ENCODE results near the gene ADAMTS8. TPM values are rescaled to one million over a fixed set of nuclear protein-coding genes. Genes with fewer than 3 reads are reported as not detected.

The ADAMTS8 gene
- 5.6 TPM for polyA plus RNA-seq (2013, experiment 1 of 2)
- polyA plus RNA-seq (2013, experiment 2 of 2): 4.5 TPM

- H3K27me3 ChIP-seq (ENCODE audit: insufficient read depth, low read length): peaks cover 52% of the 10 kb centered on the region
Observed at GRCh38 chr11:130428316-130429119, at the start of gene ADAMTS8. Gene ADAMTS8 (minus strand): TSS chr11:130428609. CDS start chr11:130428286, 323 bp downstream.

GRCh38 chr11:130477586-130478203, 49.3 kb upstream of the ADAMTS8 start:
- 91% methylated on average over 6 of the region's 6 CpGs for WGBS
- H3K9ac ChIP-seq (ENCODE audit: low read depth, low read length): no peak overlapping the region
- no peaks in the 10 kb centered on the region for H3K36me3 ChIP-seq (ENCODE audit: insufficient read depth, low read length)
- H3K27me3 ChIP-seq (ENCODE audit: insufficient read depth, low read length): no peaks in the 10 kb centered on the region
- no peak overlapping the region for H3K4me3 ChIP-seq (ENCODE audit: low read length)
- no peaks in the 10 kb centered on the region for H3K9me3 ChIP-seq (ENCODE audit: insufficient read depth, low read depth, low read length)
- H3K4me1 ChIP-seq (ENCODE audit: insufficient read depth, low read length): peaks cover 13% of the 10 kb centered on the region; the same call in 1 of the 2 replicates
- no peak overlapping the region for H3K27ac ChIP-seq (ENCODE audit: low read depth, low read length)

More at GRCh38 chr11:130428316-130429119, at the start of gene ADAMTS8:
- Histone ChIP-seq H3K9ac (ENCODE audit: low read depth, low read length) (peak within 1 kb of the TSS; percentile 62), H3K36me3 (ENCODE audit: insufficient read depth, low read length) (no peaks in the 10 kb centered on the region), H3K4me1 (ENCODE audit: insufficient read depth, low read length) (0 out of 2 replicates have a peak, but pooled peaks cover 5% of the 10 kb centered on the region), H3K9me3 (ENCODE audit: insufficient read depth, low read depth, low read length) (no peaks in the 10 kb centered on the region), H3K4me3 (ENCODE audit: low read length) (peak within 1 kb of the TSS; percentile 56), H3K27ac (ENCODE audit: low read depth, low read length) (no peak within 1 kb of the TSS)
- 3% methylated on average over 62 of the region's 64 CpGs for whole genome bisulfite sequencing

GRCh38 chr11:130476922-130477491, 48.6 kb upstream of the ADAMTS8 start:
- 89% methylated on average over 16 of the region's 16 CpGs for WGBS
- Histone ChIP-seq H3K9ac (ENCODE audit: low read depth, low read length) (no peak overlapping the region), H3K27ac (ENCODE audit: low read depth, low read length) (no peak overlapping the region)

GRCh38 chr11:130476200-130476921, 48.0 kb upstream of the ADAMTS8 start:
- Histone ChIP-seq H3K4me3 (ENCODE audit: low read length) (no peak overlapping the region), H3K9ac (ENCODE audit: low read depth, low read length) (no peak overlapping the region), H3K27ac (ENCODE audit: low read depth, low read length) (no peak overlapping the region), H3K36me3 (ENCODE audit: insufficient read depth, low read length) (no peaks in the 10 kb centered on the region), H3K27me3 (ENCODE audit: insufficient read depth, low read length) (no peaks in the 10 kb centered on the region), H3K4me1 (ENCODE audit: insufficient read depth, low read length) (peaks cover 13% of the 10 kb centered on the region; the same call in 1 of the 2 replicates), H3K9me3 (ENCODE audit: insufficient read depth, low read depth, low read length) (no peaks in the 10 kb centered on the region)
- 91% methylated on average over 12 of the region's 12 CpGs for WGBS

More at GRCh38 chr11:130476922-130477491, 48.6 kb upstream of the ADAMTS8 start:
- no peaks in the 10 kb centered on the region for H3K27me3 ChIP-seq (ENCODE audit: insufficient read depth, low read length)
- no peaks in the 10 kb centered on the region for H3K36me3 ChIP-seq (ENCODE audit: insufficient read depth, low read length)
- no peak overlapping the region for H3K4me3 ChIP-seq (ENCODE audit: low read length)
- H3K4me1 ChIP-seq (ENCODE audit: insufficient read depth, low read length): peaks cover 13% of the 10 kb centered on the region; the same call in 1 of the 2 replicates
- H3K9me3 ChIP-seq (ENCODE audit: insufficient read depth, low read depth, low read length): no peaks in the 10 kb centered on the region

- H3K9me3 ChIP-seq (ENCODE audit: insufficient read depth, low read depth, low read length): no peaks in the 10 kb centered on the region
- no peak overlapping the region for H3K9ac ChIP-seq (ENCODE audit: low read depth, low read length)
- H3K27me3 ChIP-seq (ENCODE audit: insufficient read depth, low read length): no peaks in the 10 kb centered on the region
- H3K4me1 ChIP-seq (ENCODE audit: insufficient read depth, low read length): peaks cover 13% of the 10 kb centered on the region; the same call in 1 of the 2 replicates
- no peak overlapping the region for H3K4me3 ChIP-seq (ENCODE audit: low read length)
- H3K27ac ChIP-seq (ENCODE audit: low read depth, low read length): no peak overlapping the region
- WGBS: 92% methylated on average over 10 of the region's 10 CpGs
- no peaks in the 10 kb centered on the region for H3K36me3 ChIP-seq (ENCODE audit: insufficient read depth, low read length)
Observed at GRCh38 chr11:130475426-130476053, 47.1 kb upstream of the ADAMTS8 start.

GRCh38 chr11:130474637-130475400, 46.4 kb upstream of the ADAMTS8 start:
- Histone ChIP-seq H3K9me3 (ENCODE audit: insufficient read depth, low read depth, low read length) (no peaks in the 10 kb centered on the region), H3K27me3 (ENCODE audit: insufficient read depth, low read length) (no peaks in the 10 kb centered on the region), H3K9ac (ENCODE audit: low read depth, low read length) (no peak overlapping the region), H3K4me1 (ENCODE audit: insufficient read depth, low read length) (peaks cover 13% of the 10 kb centered on the region; the same call in 1 of the 2 replicates), H3K27ac (ENCODE audit: low read depth, low read length) (no peak overlapping the region), H3K36me3 (ENCODE audit: insufficient read depth, low read length) (no peaks in the 10 kb centered on the region), H3K4me3 (ENCODE audit: low read length) (no peak overlapping the region)
- WGBS: 91% methylated on average over 12 of the region's 12 CpGs

GRCh38 chr11:130473795-130474377, 45.5 kb upstream of the ADAMTS8 start:
- Histone ChIP-seq H3K9ac (ENCODE audit: low read depth, low read length) (no peak overlapping the region), H3K27ac (ENCODE audit: low read depth, low read length) (no peak overlapping the region), H3K36me3 (ENCODE audit: insufficient read depth, low read length) (no peaks in the 10 kb centered on the region; the same call in 1 of the 2 replicates), H3K4me3 (ENCODE audit: low read length) (no peak overlapping the region), H3K9me3 (ENCODE audit: insufficient read depth, low read depth, low read length) (no peaks in the 10 kb centered on the region), H3K27me3 (ENCODE audit: insufficient read depth, low read length) (no peaks in the 10 kb centered on the region), H3K4me1 (ENCODE audit: insufficient read depth, low read length) (peaks cover 10% of the 10 kb centered on the region; the same call in 1 of the 2 replicates)
- 95% methylated on average over 21 of the region's 21 CpGs for WGBS

- Histone ChIP-seq H3K4me3 (ENCODE audit: low read length) (no peak overlapping the region), H3K4me1 (ENCODE audit: insufficient read depth, low read length) (peaks cover 4% of the 10 kb centered on the region; the same call in 1 of the 2 replicates), H3K9me3 (ENCODE audit: insufficient read depth, low read depth, low read length) (no peaks in the 10 kb centered on the region), H3K27ac (ENCODE audit: low read depth, low read length) (no peak overlapping the region), H3K27me3 (ENCODE audit: insufficient read depth, low read length) (no peaks in the 10 kb centered on the region), H3K36me3 (ENCODE audit: insufficient read depth, low read length) (no peaks in the 10 kb centered on the region; the same call in 1 of the 2 replicates), H3K9ac (ENCODE audit: low read depth, low read length) (no peak overlapping the region)
- WGBS: 96% methylated on average over 52 of the region's 52 CpGs
Observed at GRCh38 chr11:130473056-130473794, 44.8 kb upstream of the ADAMTS8 start.

- 89% methylated on average over 7 of the region's 7 CpGs for WGBS
- no peaks in the 10 kb centered on the region for H3K27me3 ChIP-seq (ENCODE audit: insufficient read depth, low read length)
- no peaks in the 10 kb centered on the region for H3K9me3 ChIP-seq (ENCODE audit: insufficient read depth, low read depth, low read length)
- no peak overlapping the region for H3K27ac ChIP-seq (ENCODE audit: low read depth, low read length)
- H3K9ac ChIP-seq (ENCODE audit: low read depth, low read length): no peak overlapping the region
- H3K4me3 ChIP-seq (ENCODE audit: low read length): no peak overlapping the region
- H3K4me1 ChIP-seq (ENCODE audit: insufficient read depth, low read length): no peaks in the 10 kb centered on the region
- H3K36me3 ChIP-seq (ENCODE audit: insufficient read depth, low read length): no peaks in the 10 kb centered on the region; the same call in 1 of the 2 replicates
Observed at GRCh38 chr11:130472434-130472961, 44.1 kb upstream of the ADAMTS8 start.

All from HUES64 (cell line).